HEK293T (cell line): ENCODE results near the gene STK25.

Source experiments
- ARNT ChIP-seq: fragments of 450-650 bp; IDR thresholded peaks from 2 replicates; pipeline ENCODE4 v1.6.1; 2017; ENCODE audit warnings: mild to moderate bottlenecking
- BHLHE40 ChIP-seq: fragments of 450-650 bp; IDR thresholded peaks from 2 replicates; pipeline ENCODE4 v1.6.1; 2016; ENCODE audit warnings: mild to moderate bottlenecking, moderate library complexity, borderline replicate concordance
- FOXK2 ChIP-seq: fragments of 450-650 bp; IDR thresholded peaks from 2 replicates; pipeline ENCODE4 v1.6.1; 2016; ENCODE audit warnings: mild to moderate bottlenecking
- HDGF ChIP-seq: fragments of 450-650 bp; IDR thresholded peaks from 2 replicates; pipeline ENCODE4 v1.6.1; 2017; ENCODE audit warnings: antibody characterized with exemption, borderline replicate concordance
- TARDBP ChIP-seq: fragments of 450-650 bp; IDR thresholded peaks from 2 replicates; pipeline ENCODE4 v1.6.1; 2016
- TF ChIP-seq, protein P1 (sequence below): fragments of 450-650 bp; IDR thresholded peaks from 2 replicates; pipeline ENCODE4 v1.6.1; 2016

DNA sequence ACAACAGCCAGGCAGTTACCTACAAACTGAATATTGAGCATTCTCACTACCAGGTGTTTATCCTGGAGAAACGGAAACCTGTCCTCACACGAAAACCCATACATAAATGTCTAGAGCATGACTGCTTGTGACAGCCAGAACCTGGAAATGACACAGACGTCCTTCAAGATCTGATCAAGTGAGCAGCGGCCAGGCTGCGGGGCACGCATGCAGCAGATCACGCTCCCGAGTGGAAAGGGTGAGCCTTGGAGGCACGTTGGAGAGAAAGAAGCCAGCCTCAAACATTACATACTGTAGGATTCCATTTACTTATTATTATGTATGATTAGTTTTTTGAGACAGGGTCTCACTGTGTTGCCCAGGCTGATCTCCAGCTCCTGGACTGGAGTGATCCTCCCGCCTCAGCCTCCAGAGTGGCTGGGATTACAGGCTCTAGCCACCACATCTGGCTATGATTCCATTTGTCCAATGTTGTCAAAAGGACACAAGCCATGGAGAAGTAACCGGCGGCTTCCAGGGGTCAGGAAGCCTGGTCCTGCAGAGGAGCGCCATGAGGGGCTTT, 22.9 kb upstream of the STK25 start:
- TF ChIP-seq HDGF (no peak), BHLHE40 (no peak), ARNT (no peak), FOXK2 (no peak), TARDBP (no peak)
- TF ChIP-seq, protein P1, sequence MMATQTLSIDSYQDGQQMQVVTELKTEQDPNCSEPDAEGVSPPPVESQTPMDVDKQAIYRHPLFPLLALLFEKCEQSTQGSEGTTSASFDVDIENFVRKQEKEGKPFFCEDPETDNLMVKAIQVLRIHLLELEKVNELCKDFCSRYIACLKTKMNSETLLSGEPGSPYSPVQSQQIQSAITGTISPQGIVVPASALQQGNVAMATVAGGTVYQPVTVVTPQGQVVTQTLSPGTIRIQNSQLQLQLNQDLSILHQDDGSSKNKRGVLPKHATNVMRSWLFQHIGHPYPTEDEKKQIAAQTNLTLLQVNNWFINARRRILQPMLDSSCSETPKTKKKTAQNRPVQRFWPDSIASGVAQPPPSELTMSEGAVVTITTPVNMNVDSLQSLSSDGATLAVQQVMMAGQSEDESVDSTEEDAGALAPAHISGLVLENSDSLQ: no peak
